CD4-positive, alpha-beta T cell treated with Interleukin-1 beta for 1 hour (primary cell): Measurements from ENCODE around the gene BPNT1.
"Not testable (repeated sequence)": the region's sequence is repeated elsewhere in the genome, so short reads cannot be mapped to it uniquely, and the experiment has no call there.

Experiments used
- DNase-seq, 2 donors: peaks; one replicate each; pipeline ENCODE4 v3.0.0-alpha.2; 2020 to 2022

The BPNT1 gene, protein sequence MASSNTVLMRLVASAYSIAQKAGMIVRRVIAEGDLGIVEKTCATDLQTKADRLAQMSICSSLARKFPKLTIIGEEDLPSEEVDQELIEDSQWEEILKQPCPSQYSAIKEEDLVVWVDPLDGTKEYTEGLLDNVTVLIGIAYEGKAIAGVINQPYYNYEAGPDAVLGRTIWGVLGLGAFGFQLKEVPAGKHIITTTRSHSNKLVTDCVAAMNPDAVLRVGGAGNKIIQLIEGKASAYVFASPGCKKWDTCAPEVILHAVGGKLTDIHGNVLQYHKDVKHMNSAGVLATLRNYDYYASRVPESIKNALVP

DNA sequence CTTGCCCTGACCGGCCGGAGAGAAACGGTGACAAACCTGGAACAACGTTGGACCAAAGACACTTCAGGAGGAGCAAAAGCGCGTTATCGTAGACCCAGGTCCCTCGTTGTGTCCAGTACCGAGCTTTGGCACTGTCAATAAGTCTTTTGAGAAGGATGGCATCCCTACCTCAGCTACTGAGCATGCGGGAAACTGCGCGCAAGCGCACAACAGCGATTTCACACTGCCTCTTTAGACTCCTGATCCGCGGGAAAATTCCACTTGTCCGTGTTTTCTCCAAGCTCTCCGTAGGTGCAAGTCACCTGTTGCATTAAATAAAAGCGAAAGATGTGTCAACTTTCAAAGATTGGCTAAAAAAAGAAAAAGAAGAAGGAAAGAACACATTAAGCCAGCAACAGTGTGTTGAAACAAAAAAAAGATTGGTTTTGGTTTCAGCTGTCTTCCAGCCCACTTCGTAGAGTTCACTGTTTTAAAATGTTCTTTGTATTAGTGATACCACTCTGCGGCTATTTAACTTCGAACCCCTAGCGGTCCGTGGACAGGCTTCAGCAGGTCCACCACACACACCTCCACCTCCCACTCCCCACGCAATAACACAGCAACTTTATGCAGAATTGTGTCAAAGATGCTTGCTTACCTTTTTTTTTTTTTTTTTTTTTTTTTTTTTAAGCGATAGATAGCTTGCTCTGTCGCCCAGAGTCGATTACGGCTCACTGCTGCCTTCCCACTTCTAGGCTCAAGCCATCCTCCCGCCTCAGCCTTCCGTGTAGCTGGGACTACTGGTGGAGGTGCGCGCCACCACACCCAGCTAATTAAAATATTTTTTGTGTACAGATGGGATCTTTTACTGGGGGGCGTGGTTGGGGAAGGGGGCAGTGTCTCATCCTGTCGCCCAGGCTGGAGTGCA lies at the start of gene BPNT1:
Gene BPNT1, minus strand, starts transcription at position 139 of the 907 bp plus-strand sequence. CDS start 9,942 bp downstream, outside the sequence.
- DNase-seq, result peak; percentile 97 to 99

GRCh38 chr1:220137019-220137786 lies 47.6 kb upstream of the BPNT1 start:
- DNase-seq, result peak; percentile 4 to 53

DNA sequence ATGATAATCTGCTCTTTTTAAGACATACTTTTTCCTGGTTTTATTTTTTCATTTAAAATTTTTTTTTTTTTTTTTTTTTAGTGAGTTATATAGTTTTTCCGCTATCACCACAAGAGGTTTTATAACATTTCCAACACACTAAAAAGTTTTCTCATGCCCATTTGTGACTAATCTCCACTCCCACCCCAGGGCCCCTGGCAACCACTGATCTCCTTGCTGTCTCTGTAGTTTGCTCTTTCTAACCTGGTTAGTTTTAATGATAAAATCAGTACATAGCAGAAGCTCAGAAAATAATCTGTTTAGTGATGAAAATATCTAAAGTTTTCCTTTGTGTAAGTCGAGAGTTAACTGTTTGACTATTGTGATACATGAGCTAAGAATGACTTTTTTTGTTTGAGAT lies 46.2 kb upstream of the BPNT1 start:
- no peak for DNase-seq

DNA sequence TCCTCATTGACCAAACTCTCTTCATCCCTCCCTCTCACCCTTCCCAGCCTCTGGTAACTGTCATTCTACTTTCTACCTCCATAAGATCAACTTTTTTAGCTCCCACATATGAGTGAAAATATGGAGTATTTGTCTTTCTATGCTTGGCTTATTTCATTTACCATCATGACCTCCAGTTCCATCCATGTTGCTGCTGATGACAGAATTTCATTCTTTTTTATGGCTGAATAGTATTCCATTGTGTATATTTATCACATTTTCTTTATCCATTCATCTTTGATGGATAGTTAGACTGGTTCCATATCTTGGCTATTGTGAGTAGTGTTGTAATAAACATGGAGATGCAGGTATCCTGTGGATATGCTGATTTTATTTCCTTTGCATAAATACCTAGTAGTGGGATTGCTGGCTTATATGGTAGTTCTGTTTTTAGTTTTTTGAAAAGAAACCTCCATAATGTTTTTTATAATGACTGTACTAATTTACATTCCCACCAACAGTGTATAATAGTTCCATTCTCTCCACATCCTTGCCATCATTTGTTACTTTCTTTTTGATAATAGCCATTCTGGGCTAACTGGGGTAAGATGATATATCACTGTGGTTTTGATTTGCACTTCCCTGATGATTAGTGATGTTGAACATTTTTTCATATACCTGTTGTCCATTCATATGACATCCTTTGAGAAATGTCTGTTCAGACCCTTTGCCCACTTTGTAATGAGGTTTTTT lies 40.1 kb upstream of the BPNT1 start:
- no peak for DNase-seq

- no peak for DNase-seq
Observed at GRCh38 chr1:220127076-220127475, 37.5 kb upstream of the BPNT1 start.

GRCh38 chr1:220124542-220124941 lies 35.0 kb upstream of the BPNT1 start:
- no peak for DNase-seq

DNA sequence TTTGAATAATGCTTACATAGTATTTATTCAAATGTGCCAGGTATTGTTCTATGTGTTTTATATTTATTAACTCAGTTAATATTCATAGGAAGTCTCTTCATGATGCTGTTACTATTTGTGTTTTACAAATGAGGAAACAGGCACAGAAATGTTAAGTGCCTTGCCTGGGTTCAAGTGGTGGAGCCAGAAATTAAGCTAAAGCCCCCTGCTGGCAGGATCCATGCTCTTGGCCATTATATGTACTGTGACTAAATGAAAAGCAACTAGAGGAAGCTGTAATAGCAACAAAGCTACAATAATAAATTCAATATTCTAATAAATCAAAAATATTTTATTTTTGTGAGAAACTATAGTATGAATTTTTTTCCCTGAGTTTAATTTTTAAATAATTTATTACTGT lies 34.3 kb upstream of the BPNT1 start:
- DNase-seq, result peak in 1 of 2 donors; percentile 6

DNA sequence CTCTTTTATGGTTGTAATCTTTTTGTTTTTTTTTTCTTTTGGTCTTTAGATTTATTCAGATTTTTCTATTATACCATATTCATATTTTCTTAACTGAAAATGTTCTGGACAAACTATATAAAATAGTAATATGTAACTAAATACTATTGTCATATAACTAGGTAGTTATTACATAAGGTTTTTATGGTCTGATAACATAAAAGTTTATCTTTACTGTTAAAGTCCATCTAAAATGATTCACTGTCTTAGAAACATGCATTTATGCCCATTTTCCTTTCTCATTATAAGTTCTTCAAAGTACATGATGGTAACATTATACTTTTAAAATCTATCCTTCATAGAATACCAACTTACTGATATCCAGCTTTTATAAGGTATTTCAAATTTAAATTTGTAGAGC lies 33.5 kb upstream of the BPNT1 start:
- DNase-seq, result no peak

GRCh38 chr1:220121791-220122530 lies 32.4 kb upstream of the BPNT1 start:
- no peak for DNase-seq

DNA sequence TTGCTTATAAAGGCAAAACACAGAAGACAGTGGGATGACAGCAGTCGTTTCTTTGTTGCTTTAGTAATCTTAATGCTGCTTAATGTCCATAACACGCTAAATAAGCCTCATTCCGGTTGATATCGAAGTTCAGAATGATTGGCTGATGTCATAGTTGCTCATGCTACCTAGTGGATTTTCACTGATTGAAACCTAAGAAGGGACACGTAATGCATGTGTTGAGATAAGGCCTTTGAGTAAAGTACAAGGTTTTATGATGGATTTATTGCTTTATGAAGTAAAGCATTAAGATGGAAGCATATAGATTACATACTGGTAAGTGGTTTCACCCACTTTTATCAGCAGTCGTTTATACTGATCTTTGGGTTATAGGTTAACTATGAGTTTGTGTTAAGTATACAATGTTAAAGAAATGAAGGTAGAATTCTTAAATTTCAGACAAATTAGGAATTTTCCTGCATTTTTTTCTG lies 29.5 kb upstream of the BPNT1 start:
- no peak for DNase-seq

GRCh38 chr1:220113136-220113695 lies 23.6 kb upstream of the BPNT1 start:
- DNase-seq, result peak; percentile 5 to 69

GRCh38 chr1:220112600-220112999 lies 23.0 kb upstream of the BPNT1 start:
- DNase-seq, result not testable (repeated sequence)

DNA sequence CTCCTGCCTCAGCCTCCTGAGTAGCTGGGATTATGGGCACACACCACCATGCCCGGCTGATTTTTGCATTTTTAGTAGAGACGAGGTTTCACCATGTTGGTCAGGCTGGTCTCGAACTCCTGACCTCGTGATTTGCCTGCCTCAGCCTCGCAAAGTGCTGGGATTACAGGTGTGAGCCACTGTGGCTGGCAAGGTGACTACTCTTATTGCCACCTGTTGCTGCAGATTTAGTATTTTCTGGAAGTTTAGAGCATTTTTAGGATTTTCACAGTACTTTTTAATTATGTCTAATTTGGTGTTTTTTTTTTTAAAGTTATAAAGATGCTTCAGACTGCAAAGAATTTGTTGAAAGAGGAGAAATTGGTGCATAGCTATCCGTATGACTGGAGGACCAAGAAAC lies 20.9 kb upstream of the BPNT1 start:
- not testable (repeated sequence) for DNase-seq

- no peak for DNase-seq
Observed at GRCh38 chr1:220099826-220100225, 10.2 kb upstream of the BPNT1 start.

DNA sequence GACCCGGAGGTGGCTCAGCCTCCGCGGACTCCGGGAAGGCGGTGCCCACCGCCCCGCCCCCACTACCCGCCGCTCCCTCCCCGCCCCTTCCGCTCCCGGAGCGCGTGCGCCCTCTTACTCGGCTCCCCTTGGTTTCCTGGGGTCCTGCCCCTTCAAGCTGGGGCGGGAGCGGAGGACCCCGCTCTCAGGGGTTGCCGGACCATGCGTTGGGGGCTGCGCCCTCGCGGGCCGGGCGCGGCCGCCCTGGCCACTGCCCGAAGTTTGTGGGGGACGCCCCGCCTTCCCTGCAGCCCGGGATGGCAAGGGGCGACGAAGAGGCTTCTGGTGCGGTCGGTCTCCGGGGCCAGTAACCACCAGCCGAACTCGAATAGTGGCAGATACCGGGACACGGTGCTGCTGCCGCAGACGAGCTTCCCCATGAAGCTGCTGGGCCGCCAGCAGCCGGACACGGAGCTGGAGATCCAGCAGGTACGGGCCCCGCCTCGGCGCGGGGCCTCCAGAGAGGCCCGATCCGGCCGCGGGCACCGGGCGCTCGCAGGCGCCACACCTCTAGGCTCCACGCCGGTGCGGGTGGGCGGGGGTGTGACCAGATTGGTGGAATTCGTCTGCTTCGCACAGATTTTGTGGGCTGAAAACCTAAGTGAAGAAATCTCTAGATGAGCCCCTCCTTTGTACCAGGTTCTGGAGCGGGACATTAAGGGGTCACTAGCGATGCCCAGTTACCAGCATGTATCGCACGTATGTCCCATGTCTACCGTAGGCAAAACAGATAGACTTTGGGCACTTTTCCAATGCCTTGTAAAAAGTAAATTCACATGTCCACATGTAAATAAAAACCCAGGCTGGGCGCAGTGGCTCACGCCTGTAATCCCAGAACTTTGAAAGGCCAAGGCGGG lies 4.7 kb upstream of the BPNT1 start, which contains the start of gene IARS2:
Gene IARS2, plus strand, starts transcription at position 117 of the 896 bp plus-strand sequence. Its CDS starts 85 bp downstream, at position 202.
- peak; percentile 92 to 95 for DNase-seq

GRCh38 chr1:220093361-220094015 lies 3.9 kb upstream of the BPNT1 start:
- no peak for DNase-seq

GRCh38 chr1:220092694-220093093 lies 3.1 kb upstream of the BPNT1 start:
- DNase-seq, result no peak

- DNase-seq, result peak in 1 of 2 donors; percentile 41
Observed at GRCh38 chr1:220086261-220086686, 3.3 kb downstream of the BPNT1 start.

GRCh38 chr1:220084460-220084859 lies 5.1 kb downstream of the BPNT1 start:
- no peak for DNase-seq
